ENCODE data around the gene GDPD2. TPM values are rescaled to one million over a fixed set of nuclear protein-coding genes. Genes with fewer than 3 reads are reported as not detected.
A peak's percentile ranks its signal among the peaks of the same experiment; 100 is the strongest.

GDPD2 gene
- total RNA-seq, 3 donors from 2014 or later (not counting 1 experiment from before 2014, with no cell fraction given) = not detected

- DNase-seq (peak in 1 of 2 donors; percentile 38), ATAC-seq (peak; percentile 13 to 48 (median 23))
- Histone ChIP-seq H3K27me3 (ENCODE audit: control insufficient read depth, insufficient read depth, low read length) (no peaks in the 10 kb centered on the region), H3K4me1 (ENCODE audit: control insufficient read depth, insufficient read depth, low read length) (peaks cover 32% of the 10 kb centered on the region), H3K9me3 (ENCODE audit: control insufficient read depth, insufficient read depth, low read length) (no peaks in the 10 kb centered on the region), H3K27ac (ENCODE audit: low read length) (peak overlapping the region; percentile 35), H3K4me3 (ENCODE audit: low read length) (peak overlapping the region; percentile 96), H3K36me3 (ENCODE audit: control insufficient read depth, insufficient read depth, low read length) (no peaks in the 10 kb centered on the region)
- Mint-ChIP-seq H3K4me1 (peaks cover 24 to 39% of the 10 kb centered on the region in 2 donors), H3K27me3 (ENCODE audit: low read depth in 2 of 2) (peaks cover 0 to 3% of the 10 kb centered on the region in 2 donors), H3K36me3 (no peaks in the 10 kb centered on the region), H3K4me3 (peak overlapping the region; percentile 83), H3K27ac (peak overlapping the region; percentile 81 to 95), H3K9me3 (no peaks in the 10 kb centered on the region)
- no peak for TF ChIP-seq CTCF (IDR thresholded peaks at IDR 0.05)
- intact Hi-C loops (cut with micrococcal nuclease) = loop anchor here (2.0 to 5.0 kb wide), 3 partner anchors 144 to 303 kb away; partner anchors contain the start of genes IGBP1 and KIF4A
- 14% methylated on average over 16 of the region's 17 CpGs for WGBS (ENCODE audit: insufficient coverage)
Observed at GRCh38 chrX:70434914-70435586, 11.9 kb downstream of the GDPD2 start.

- intact Hi-C loops (cut with micrococcal nuclease) = no loop called here
Observed at GRCh38 chrX:70436343-70436742, 13.2 kb downstream of the GDPD2 start.

GRCh38 chrX:70437011-70437410, 13.9 kb downstream of the GDPD2 start:
- 64% methylated on average over 2 of the region's 2 CpGs for WGBS (ENCODE audit: insufficient coverage)
- Histone ChIP-seq H3K9me3 (ENCODE audit: control insufficient read depth, insufficient read depth, low read length) (no peaks in the 10 kb centered on the region), H3K27ac (ENCODE audit: low read length) (no peak overlapping the region), H3K36me3 (ENCODE audit: control insufficient read depth, insufficient read depth, low read length) (no peaks in the 10 kb centered on the region), H3K4me3 (ENCODE audit: low read length) (no peak overlapping the region), H3K27me3 (ENCODE audit: control insufficient read depth, insufficient read depth, low read length) (no peaks in the 10 kb centered on the region), H3K4me1 (ENCODE audit: control insufficient read depth, insufficient read depth, low read length) (peaks cover 32% of the 10 kb centered on the region)
- H3K27ac Mint-ChIP-seq = peak overlapping the region in 1 of 2 donors; percentile 59
- peaks cover 24 to 39% of the 10 kb centered on the region in 2 donors for H3K4me1 Mint-ChIP-seq
- DNase-seq (no peak), ATAC-seq (no peak)
- intact Hi-C loops (cut with micrococcal nuclease) = no loop called here
- H3K27me3 Mint-ChIP-seq (ENCODE audit: low read depth in 2 of 2) = peaks cover 11 to 19% of the 10 kb centered on the region in 2 donors
- H3K4me3 Mint-ChIP-seq = no peak overlapping the region
- H3K9me3 Mint-ChIP-seq = no peaks in the 10 kb centered on the region
- H3K36me3 Mint-ChIP-seq = no peaks in the 10 kb centered on the region
- TF ChIP-seq CTCF (IDR thresholded peaks at IDR 0.05) = no peak

More at GRCh38 chrX:70436343-70436742, 13.2 kb downstream of the GDPD2 start:
- Mint-ChIP-seq H3K4me1 (peaks cover 24 to 39% of the 10 kb centered on the region in 2 donors), H3K27me3 (ENCODE audit: low read depth in 2 of 2) (peaks cover 6 to 15% of the 10 kb centered on the region in 2 donors), H3K4me3 (peak overlapping the region; percentile 45), H3K36me3 (no peaks in the 10 kb centered on the region), H3K27ac (peak overlapping the region in 1 of 2 donors; percentile 59), H3K9me3 (no peaks in the 10 kb centered on the region)
- 42% methylated on average over 16 of the region's 16 CpGs for WGBS (ENCODE audit: insufficient coverage)
- Histone ChIP-seq H3K36me3 (ENCODE audit: control insufficient read depth, insufficient read depth, low read length) (no peaks in the 10 kb centered on the region), H3K4me3 (ENCODE audit: low read length) (no peak overlapping the region), H3K9me3 (ENCODE audit: control insufficient read depth, insufficient read depth, low read length) (no peaks in the 10 kb centered on the region), H3K4me1 (ENCODE audit: control insufficient read depth, insufficient read depth, low read length) (peaks cover 32% of the 10 kb centered on the region), H3K27ac (ENCODE audit: low read length) (no peak overlapping the region), H3K27me3 (ENCODE audit: control insufficient read depth, insufficient read depth, low read length) (no peaks in the 10 kb centered on the region)
- no peak for ATAC-seq
- DNase-seq = peak in 1 of 2 donors; percentile 46
- no peak for TF ChIP-seq CTCF (IDR thresholded peaks at IDR 0.05)
